HEK293 (cell line): ENCODE measurements around the gene SOX9.

Experiments used
- HOXA7 ChIP-seq: sonication (generic); formaldehyde crosslinking; IDR thresholded peaks from 2 replicates; pipeline ENCODE4 v1.8.1; 2022; ENCODE audit warnings: missing genetic modification reagents, borderline replicate concordance
- PBX3 ChIP-seq: sonication (generic); formaldehyde crosslinking; IDR thresholded peaks from 2 replicates; pipeline ENCODE4 v1.8.1; 2022; ENCODE audit warnings: mild to moderate bottlenecking, moderate library complexity, missing genetic modification reagents
- SETDB1 ChIP-seq: IDR thresholded peaks from one replicate; pipeline ENCODE4 v1.6.1; 2017; ENCODE audit warnings: mild to moderate bottlenecking, low read length, moderate library complexity, mixed read lengths; ENCODE audit not compliant: insufficient read length
- ZNF146 ChIP-seq: fragments of 450-650 bp; formaldehyde crosslinking; IDR thresholded peaks from 2 replicates; pipeline ENCODE4 v1.5.1; 2016; ENCODE audit warnings: missing biosample characterization, missing genetic modification characterization
- ZNF23 ChIP-seq: fragments of 450-650 bp; formaldehyde crosslinking; IDR thresholded peaks from 2 replicates; pipeline ENCODE4 v1.5.1; 2016; ENCODE audit warnings: missing biosample characterization, missing genetic modification characterization, borderline replicate concordance
- ZNF404 ChIP-seq: fragments of 450-650 bp; formaldehyde crosslinking; IDR thresholded peaks from 2 replicates; pipeline ENCODE4 v1.5.1; 2017; ENCODE audit warnings: missing biosample characterization, missing genetic modification characterization
- ZNF830 ChIP-seq: fragments of 450-650 bp; IDR thresholded peaks from 2 replicates; pipeline ENCODE4 v1.5.0; 2018; ENCODE audit warnings: missing biosample characterization, missing genetic modification characterization, low read depth, mild to moderate bottlenecking, moderate library complexity
- ZNF843 ChIP-seq: fragments of 450-650 bp; formaldehyde crosslinking; IDR thresholded peaks from 2 replicates; pipeline ENCODE4 v1.5.1; 2016; ENCODE audit warnings: missing biosample characterization, missing genetic modification characterization
- TF ChIP-seq, protein P1 (sequence below): fragments of 450-650 bp; formaldehyde crosslinking; IDR thresholded peaks from 2 replicates; pipeline ENCODE4 v1.5.1; 2016; ENCODE audit warnings: missing biosample characterization, missing genetic modification characterization
- TF ChIP-seq, protein P2 (sequence below): IDR thresholded peaks from 2 replicates; pipeline ENCODE4 v1.6.1; 2011; ENCODE audit warnings: mild to moderate bottlenecking, low read depth, low read length, borderline replicate concordance

DNA sequence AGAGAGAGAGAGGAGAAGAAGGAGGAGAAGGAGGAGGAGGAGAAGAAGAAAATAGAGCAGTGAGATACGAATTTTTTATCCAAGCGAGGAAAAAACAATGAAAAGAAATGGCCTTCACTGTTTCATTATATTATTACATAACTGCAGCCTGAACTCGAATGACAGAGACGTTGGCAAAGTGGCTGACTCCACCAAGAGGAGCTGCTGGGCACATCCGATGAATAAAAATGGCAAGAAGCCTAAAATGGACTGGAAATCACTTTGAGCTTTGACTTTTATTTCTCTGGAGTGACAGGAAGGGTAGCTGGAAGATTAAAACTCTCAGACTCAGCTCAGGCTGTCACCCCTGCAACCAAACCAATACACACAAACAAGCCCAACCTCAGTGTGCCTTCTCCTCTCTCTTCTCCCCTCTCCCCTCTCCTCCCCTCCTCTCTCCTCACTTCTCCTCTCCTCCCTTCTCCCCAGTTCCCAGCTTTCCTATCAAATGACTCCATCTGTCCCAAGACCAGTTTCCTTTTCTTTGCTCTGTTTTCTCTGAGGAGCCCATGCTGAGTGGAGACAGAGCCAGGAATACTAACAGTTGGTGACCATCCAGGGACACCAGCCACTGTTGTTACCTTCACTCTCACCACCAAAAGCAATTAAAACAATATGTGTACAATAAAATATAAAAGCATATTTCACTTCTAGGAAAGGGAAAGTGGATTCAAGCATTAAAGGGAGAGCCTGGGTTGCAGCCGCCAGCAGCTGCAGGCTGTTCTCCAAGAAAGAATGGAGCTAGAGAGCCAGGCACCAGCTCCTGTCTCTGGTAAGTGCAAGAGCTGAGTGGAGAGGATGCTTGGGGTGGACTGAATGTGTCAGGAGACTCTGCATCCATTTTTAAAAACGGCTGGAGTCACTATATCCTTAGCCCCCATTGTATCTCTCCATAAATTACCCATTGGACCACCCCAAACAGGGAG lies 51.2 kb downstream of the SOX9 start:
- TF ChIP-seq PBX3 (CRISPR knock-in tag) (no peak), ZNF23 (tag by site-specific recombination) (no peak), ZNF404 (tag by site-specific recombination) (no peak), SETDB1 (no peak), HOXA7 (CRISPR knock-in tag) (no peak), ZNF843 (no peak), ZNF146 (no peak), ZNF830 (no peak)
- TF ChIP-seq, protein P1, sequence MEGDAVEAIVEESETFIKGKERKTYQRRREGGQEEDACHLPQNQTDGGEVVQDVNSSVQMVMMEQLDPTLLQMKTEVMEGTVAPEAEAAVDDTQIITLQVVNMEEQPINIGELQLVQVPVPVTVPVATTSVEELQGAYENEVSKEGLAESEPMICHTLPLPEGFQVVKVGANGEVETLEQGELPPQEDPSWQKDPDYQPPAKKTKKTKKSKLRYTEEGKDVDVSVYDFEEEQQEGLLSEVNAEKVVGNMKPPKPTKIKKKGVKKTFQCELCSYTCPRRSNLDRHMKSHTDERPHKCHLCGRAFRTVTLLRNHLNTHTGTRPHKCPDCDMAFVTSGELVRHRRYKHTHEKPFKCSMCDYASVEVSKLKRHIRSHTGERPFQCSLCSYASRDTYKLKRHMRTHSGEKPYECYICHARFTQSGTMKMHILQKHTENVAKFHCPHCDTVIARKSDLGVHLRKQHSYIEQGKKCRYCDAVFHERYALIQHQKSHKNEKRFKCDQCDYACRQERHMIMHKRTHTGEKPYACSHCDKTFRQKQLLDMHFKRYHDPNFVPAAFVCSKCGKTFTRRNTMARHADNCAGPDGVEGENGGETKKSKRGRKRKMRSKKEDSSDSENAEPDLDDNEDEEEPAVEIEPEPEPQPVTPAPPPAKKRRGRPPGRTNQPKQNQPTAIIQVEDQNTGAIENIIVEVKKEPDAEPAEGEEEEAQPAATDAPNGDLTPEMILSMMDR: no peak
- TF ChIP-seq, protein P2, sequence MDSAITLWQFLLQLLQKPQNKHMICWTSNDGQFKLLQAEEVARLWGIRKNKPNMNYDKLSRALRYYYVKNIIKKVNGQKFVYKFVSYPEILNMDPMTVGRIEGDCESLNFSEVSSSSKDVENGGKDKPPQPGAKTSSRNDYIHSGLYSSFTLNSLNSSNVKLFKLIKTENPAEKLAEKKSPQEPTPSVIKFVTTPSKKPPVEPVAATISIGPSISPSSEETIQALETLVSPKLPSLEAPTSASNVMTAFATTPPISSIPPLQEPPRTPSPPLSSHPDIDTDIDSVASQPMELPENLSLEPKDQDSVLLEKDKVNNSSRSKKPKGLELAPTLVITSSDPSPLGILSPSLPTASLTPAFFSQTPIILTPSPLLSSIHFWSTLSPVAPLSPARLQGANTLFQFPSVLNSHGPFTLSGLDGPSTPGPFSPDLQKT: no peak
